ENCODE data around the gene PCDH17. TPM values are rescaled to one million over a fixed set of nuclear protein-coding genes. Genes with fewer than 3 reads are reported as not detected.

PCDH17 gene
- polyA plus RNA-seq, 2 of the 4 experiments (the other 2 are of a cell fraction) = 0.01 to 0.27 TPM

GRCh38 chr13:57665481-57665880, 33.9 kb downstream of the PCDH17 start:
- Histone ChIP-seq H3K4me1 (no peaks in the 10 kb centered on the region), H3K4me3 (no peak overlapping the region), H3K27ac (no peak overlapping the region), H3K4me2 (no peak overlapping the region), H3K9me3 (no peaks in the 10 kb centered on the region)
- CTCF ChIA-PET = no interaction called here
- ATAC-seq (no peak), FAIRE-seq (no peak), DNase-seq (ENCODE audit: low read depth in 1 of 2, low spot score in 1 of 2) (no peak)
- 2% methylated on average over 4 of the region's 4 CpGs for WGBS (ENCODE audit: missing lambda C conversion rate)
- no peak for TF ChIP-seq GATA3 (IDR thresholded peaks at IDR 0.05; ENCODE audit: borderline replicate concordance)
- TF ChIP-seq MYC (IDR thresholded peaks at IDR 0.05; ENCODE audit: borderline replicate concordance, low read length) = no peak
- POLR2A ChIA-PET = no interaction called here

GRCh38 chr13:57666131-57666953, 34.8 kb downstream of the PCDH17 start:
- WGBS (ENCODE audit: missing lambda C conversion rate) = 11% methylated on average over 6 of the region's 6 CpGs

GRCh38 chr13:57672168-57672567, 40.6 kb downstream of the PCDH17 start:
- no peak overlapping the region for H3K4me3 ChIP-seq
- DNase-seq (ENCODE audit: low read depth in 1 of 2, low spot score in 1 of 2) (no peak), ATAC-seq (no peak), FAIRE-seq (no peak)
- 10% methylated on average over 2 of the region's 2 CpGs for WGBS (ENCODE audit: missing lambda C conversion rate)
- POLR2A ChIA-PET = no interaction called here
- no peaks in the 10 kb centered on the region for H3K9me3 ChIP-seq
- TF ChIP-seq PBX3 (IDR thresholded peaks at IDR 0.05) = no peak
- no peak for TF ChIP-seq FOXS1 (CRISPR knock-in tag; IDR thresholded peaks at IDR 0.05)
- no peak for TF ChIP-seq HEYL (CRISPR knock-in tag; IDR thresholded peaks at IDR 0.05)
- no peak for TF ChIP-seq JUN (IDR thresholded peaks at IDR 0.05)
- no peak for TF ChIP-seq NR3C1 (IDR thresholded peaks at IDR 0.05)
- no peak for TF ChIP-seq HOXA7 (CRISPR knock-in tag; IDR thresholded peaks at IDR 0.05)
- no peak for TF ChIP-seq KDM5A (IDR thresholded peaks at IDR 0.05)
- no peaks in the 10 kb centered on the region for H3K4me1 ChIP-seq
- no peak overlapping the region for H3K4me2 ChIP-seq
- H3K27ac ChIP-seq = no peak overlapping the region
- CTCF ChIA-PET = no interaction called here

More at GRCh38 chr13:57666131-57666953, 34.8 kb downstream of the PCDH17 start:
- ATAC-seq (no peak), DNase-seq (ENCODE audit: low read depth in 1 of 2, low spot score in 1 of 2) (no peak), FAIRE-seq (no peak)
- H3K27ac ChIP-seq = no peak overlapping the region
- no peaks in the 10 kb centered on the region for H3K4me1 ChIP-seq
- H3K4me2 ChIP-seq = no peak overlapping the region
- POLR2A ChIA-PET = no interaction called here
- H3K9me3 ChIP-seq = no peaks in the 10 kb centered on the region
- CTCF ChIA-PET = no interaction called here
- H3K4me3 ChIP-seq = no peak overlapping the region
- TF ChIP-seq JUNB (IDR thresholded peaks at IDR 0.05) = no peak
- TF ChIP-seq MYC (IDR thresholded peaks at IDR 0.05; ENCODE audit: borderline replicate concordance, low read length) = no peak
- TF ChIP-seq MAFK (IDR thresholded peaks at IDR 0.05; ENCODE audit: partially characterized antibody) = peak; percentile 31

- Histone ChIP-seq H3K4me1 (no peaks in the 10 kb centered on the region), H3K4me2 (no peak overlapping the region), H3K4me3 (no peak overlapping the region), H3K9me3 (no peaks in the 10 kb centered on the region), H3K27ac (no peak overlapping the region)
- ATAC-seq (no peak), FAIRE-seq (no peak), DNase-seq (ENCODE audit: low read depth in 1 of 2, low spot score in 1 of 2) (no peak)
- TF ChIP-seq ESRRA (IDR thresholded peaks at IDR 0.05; ENCODE audit: borderline replicate concordance, low read length) (no peak), REST (IDR thresholded peaks at IDR 0.05) (no peak), MYC (IDR thresholded peaks at IDR 0.05; ENCODE audit: borderline replicate concordance, low read length) (no peak), PHF8 (IDR thresholded peaks at IDR 0.05; ENCODE audit: borderline replicate concordance, low read depth) (no peak), MAZ (IDR thresholded peaks at IDR 0.05; ENCODE audit: borderline replicate concordance, low read depth, low read length) (no peak), BCL3 (IDR thresholded peaks at IDR 0.05) (no peak), HDAC2 (IDR thresholded peaks at IDR 0.05) (no peak), POLR2AphosphoS2 (conservative IDR thresholded peaks at IDR 0.05; ENCODE audit: low read length) (no peak), EHMT2 (IDR thresholded peaks at IDR 0.05; ENCODE audit: low read depth) (no peak), SMC3 (IDR thresholded peaks at IDR 0.05) (no peak)
- CTCF ChIA-PET = no interaction called here
- 19% methylated on average over 2 of the region's 2 CpGs for WGBS (ENCODE audit: missing lambda C conversion rate)
- POLR2A ChIA-PET = no interaction called here
These were observed 41.7 kb downstream of the PCDH17 start for GRCh38 chr13:57673197-57673596.

Measured in A549 (cell line).